ENCODE measurements around the gene PHACTR1. TPM values are rescaled to one million over a fixed set of nuclear protein-coding genes. Genes with fewer than 3 reads are reported as not detected.

The PHACTR1 gene
- total RNA-seq, 1 donor from 2014 or later: 50.7 TPM

DNA sequence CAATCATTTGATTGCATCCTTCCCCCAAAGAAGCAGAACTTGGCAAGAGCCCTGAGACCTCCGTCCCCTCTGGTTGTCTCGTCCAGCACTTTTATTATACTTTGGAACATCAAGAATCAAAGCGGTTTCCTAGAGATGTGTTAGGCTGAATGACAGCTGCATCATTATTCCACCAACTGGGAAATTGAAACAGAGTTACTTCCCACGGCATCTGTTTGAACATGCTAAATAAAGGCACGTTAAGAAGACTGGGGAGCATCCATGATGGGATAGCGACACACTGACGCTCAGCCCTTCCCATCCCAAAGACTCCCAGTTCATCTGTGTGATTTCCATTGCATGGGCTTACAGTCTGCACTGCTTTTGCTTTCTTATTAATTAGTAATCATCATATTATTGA, 464.0 kb downstream of the PHACTR1 start:
- Mint-ChIP-seq H3K36me3 (ENCODE audit: unreplicated experiment) (no peaks in the 10 kb centered on the region), H3K4me3 (ENCODE audit: unreplicated experiment) (no peak overlapping the region), H3K9me3 (ENCODE audit: unreplicated experiment) (peaks cover 2% of the 10 kb centered on the region), H3K27me3 (ENCODE audit: unreplicated experiment) (peaks cover 1% of the 10 kb centered on the region), H3K27ac (ENCODE audit: unreplicated experiment) (peak overlapping the region; percentile 53), H3K4me1 (ENCODE audit: low read depth, unreplicated experiment) (peaks cover 40% of the 10 kb centered on the region)
- TF ChIP-seq, protein P1, sequence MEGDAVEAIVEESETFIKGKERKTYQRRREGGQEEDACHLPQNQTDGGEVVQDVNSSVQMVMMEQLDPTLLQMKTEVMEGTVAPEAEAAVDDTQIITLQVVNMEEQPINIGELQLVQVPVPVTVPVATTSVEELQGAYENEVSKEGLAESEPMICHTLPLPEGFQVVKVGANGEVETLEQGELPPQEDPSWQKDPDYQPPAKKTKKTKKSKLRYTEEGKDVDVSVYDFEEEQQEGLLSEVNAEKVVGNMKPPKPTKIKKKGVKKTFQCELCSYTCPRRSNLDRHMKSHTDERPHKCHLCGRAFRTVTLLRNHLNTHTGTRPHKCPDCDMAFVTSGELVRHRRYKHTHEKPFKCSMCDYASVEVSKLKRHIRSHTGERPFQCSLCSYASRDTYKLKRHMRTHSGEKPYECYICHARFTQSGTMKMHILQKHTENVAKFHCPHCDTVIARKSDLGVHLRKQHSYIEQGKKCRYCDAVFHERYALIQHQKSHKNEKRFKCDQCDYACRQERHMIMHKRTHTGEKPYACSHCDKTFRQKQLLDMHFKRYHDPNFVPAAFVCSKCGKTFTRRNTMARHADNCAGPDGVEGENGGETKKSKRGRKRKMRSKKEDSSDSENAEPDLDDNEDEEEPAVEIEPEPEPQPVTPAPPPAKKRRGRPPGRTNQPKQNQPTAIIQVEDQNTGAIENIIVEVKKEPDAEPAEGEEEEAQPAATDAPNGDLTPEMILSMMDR (IDR thresholded peaks at IDR 0.05; ENCODE audit: partially characterized antibody, unreplicated experiment): no peak
- DNase-seq: no peak

DNA sequence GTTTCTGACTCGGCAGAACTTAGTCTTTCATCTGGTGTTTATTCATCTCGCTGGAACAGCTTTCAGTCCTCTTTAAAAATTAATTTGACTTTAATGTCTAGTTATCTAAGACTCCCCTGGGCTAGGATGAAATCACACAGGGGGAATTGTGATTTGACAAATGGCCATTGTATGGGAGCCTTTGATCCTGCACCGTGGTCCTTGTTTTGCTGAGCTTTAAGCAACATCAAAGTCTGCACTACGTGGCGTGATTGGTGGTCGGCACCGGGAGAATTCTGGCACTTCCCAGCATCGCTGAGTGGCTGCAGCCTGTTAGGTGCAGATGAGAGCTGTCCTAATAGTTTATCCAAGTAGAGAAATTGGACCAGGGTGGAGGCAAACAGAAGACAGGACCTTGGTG, 464.8 kb downstream of the PHACTR1 start:
- Mint-ChIP-seq H3K27ac (ENCODE audit: unreplicated experiment) (peak overlapping the region; percentile 45), H3K4me3 (ENCODE audit: unreplicated experiment) (peak overlapping the region; percentile 49)

DNA sequence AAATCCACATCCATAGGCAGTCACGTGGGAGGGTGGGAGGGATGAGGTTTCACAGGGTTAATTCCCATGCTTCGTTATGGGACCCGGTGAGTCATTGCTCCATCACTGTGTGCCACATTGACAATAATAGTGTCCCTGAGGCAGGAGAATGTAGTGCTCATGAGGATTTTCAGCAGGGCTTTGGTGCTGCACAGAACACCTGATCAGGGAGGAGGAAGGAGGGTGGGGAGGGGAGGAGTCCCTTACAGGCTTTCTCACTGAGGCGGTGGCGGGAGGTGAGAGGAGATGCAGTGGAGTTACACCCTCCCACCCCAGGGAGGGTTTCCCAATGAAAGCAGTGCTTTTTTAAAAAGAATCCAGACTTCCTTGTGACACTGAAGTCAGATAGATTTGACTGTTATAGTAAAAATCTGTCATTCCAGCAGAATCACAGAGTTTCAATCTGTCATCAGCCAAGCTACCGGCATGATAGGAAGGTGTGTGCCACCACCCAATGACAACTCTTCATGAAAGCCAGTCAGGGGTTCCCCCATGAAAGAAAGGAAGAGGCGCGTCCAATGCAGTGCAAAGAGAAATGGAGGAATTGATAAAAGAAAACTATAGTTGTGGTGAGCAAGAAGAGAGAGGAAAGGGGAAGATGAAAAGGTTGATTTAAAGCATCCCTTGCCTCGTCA, 467.0 kb downstream of the PHACTR1 start:
- no peaks in the 10 kb centered on the region for H3K27me3 Mint-ChIP-seq (ENCODE audit: unreplicated experiment)
- H3K4me1 Mint-ChIP-seq (ENCODE audit: low read depth, unreplicated experiment): peaks cover 37% of the 10 kb centered on the region
- DNase-seq: no peak
- peaks cover 2% of the 10 kb centered on the region for H3K9me3 Mint-ChIP-seq (ENCODE audit: unreplicated experiment)
- no peak overlapping the region for H3K27ac Mint-ChIP-seq (ENCODE audit: unreplicated experiment)
- no peaks in the 10 kb centered on the region for H3K36me3 Mint-ChIP-seq (ENCODE audit: unreplicated experiment)
- TF ChIP-seq, protein P1 (IDR thresholded peaks at IDR 0.05; ENCODE audit: partially characterized antibody, unreplicated experiment): no peak
- no peak overlapping the region for H3K4me3 Mint-ChIP-seq (ENCODE audit: unreplicated experiment)

More for the DNA sequence above, 464.8 kb downstream of the PHACTR1 start:
- Mint-ChIP-seq H3K36me3 (ENCODE audit: unreplicated experiment) (no peaks in the 10 kb centered on the region), H3K27me3 (ENCODE audit: unreplicated experiment) (peaks cover 1% of the 10 kb centered on the region), H3K9me3 (ENCODE audit: unreplicated experiment) (peaks cover 2% of the 10 kb centered on the region), H3K4me1 (ENCODE audit: low read depth, unreplicated experiment) (peaks cover 37% of the 10 kb centered on the region)
- no peak for DNase-seq
- TF ChIP-seq, protein P1 (IDR thresholded peaks at IDR 0.05; ENCODE audit: partially characterized antibody, unreplicated experiment): no peak

DNA sequence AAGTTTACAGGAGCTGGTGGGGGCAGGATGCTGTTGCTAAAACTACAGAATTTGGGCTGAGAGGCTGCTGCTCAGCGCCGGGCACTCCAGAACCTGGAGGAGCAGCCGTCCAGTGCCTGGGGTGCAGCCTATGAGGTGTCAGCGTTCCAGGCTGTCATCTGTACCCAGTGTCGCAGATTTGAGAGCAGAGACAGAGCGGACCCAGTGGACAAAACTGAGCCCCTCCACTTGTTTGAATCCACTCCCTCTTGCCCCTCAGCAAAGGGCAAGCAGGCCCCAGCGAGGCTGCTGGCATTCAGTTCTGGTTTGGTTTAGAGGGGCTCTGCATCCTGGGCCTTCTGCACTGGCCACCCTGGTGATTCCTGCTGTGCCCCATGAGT, 467.5 kb downstream of the PHACTR1 start:
- Mint-ChIP-seq H3K4me3 (ENCODE audit: unreplicated experiment) (no peak overlapping the region), H3K27ac (ENCODE audit: unreplicated experiment) (no peak overlapping the region), H3K9me3 (ENCODE audit: unreplicated experiment) (peaks cover 2% of the 10 kb centered on the region), H3K27me3 (ENCODE audit: unreplicated experiment) (no peaks in the 10 kb centered on the region), H3K4me1 (ENCODE audit: low read depth, unreplicated experiment) (peaks cover 37% of the 10 kb centered on the region), H3K36me3 (ENCODE audit: unreplicated experiment) (no peaks in the 10 kb centered on the region)
- DNase-seq: no peak
- TF ChIP-seq, protein P1 (IDR thresholded peaks at IDR 0.05; ENCODE audit: partially characterized antibody, unreplicated experiment): no peak

DNA sequence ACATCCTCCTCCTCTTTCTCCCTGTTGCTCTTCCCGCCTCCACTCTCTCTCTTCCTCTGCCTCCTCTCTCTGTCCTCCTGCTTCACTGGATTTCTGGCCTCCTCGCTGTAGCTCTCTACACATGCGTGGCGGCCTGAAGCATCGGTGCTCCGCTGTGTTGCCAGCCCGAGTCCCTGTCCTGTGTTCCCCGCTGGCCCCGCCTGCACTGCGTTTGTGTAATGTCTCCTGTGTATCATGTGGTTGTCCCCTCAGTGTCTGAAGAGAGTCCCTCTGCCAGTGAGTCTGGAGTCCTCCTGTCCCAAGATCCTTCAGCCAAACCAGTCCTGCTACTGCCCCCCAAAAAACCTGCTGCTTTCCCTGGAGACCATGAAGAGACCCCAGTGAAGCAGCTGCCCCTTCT, 468.0 kb downstream of the PHACTR1 start:
- TF ChIP-seq, protein P1 (IDR thresholded peaks at IDR 0.05; ENCODE audit: partially characterized antibody, unreplicated experiment): no peak
- no peaks in the 10 kb centered on the region for H3K27me3 Mint-ChIP-seq (ENCODE audit: unreplicated experiment)
- H3K27ac Mint-ChIP-seq (ENCODE audit: unreplicated experiment): no peak overlapping the region

More for the DNA sequence above, 468.0 kb downstream of the PHACTR1 start:
- H3K4me1 Mint-ChIP-seq (ENCODE audit: low read depth, unreplicated experiment): peaks cover 37% of the 10 kb centered on the region
- no peaks in the 10 kb centered on the region for H3K36me3 Mint-ChIP-seq (ENCODE audit: unreplicated experiment)
- DNase-seq: no peak
- peaks cover 2% of the 10 kb centered on the region for H3K9me3 Mint-ChIP-seq (ENCODE audit: unreplicated experiment)
- H3K4me3 Mint-ChIP-seq (ENCODE audit: unreplicated experiment): no peak overlapping the region

Measured in glutamatergic neuron (in vitro differentiated cells).